GM23248 (cell line): ENCODE measurements around the gene GPX6.

Experiments used
- EZH2 ChIP-seq: fragments of 200-600 bp; sonication (generic); IDR thresholded peaks from 2 replicates; pipeline ENCODE4 v1.6.1; 2018; ENCODE audit warnings: antibody characterized with exemption, mild to moderate bottlenecking; ENCODE audit not compliant: insufficient read depth, poor library complexity, severe bottlenecking
- EZH2phosphoT487 ChIP-seq: fragments of 200-600 bp; sonication (generic); IDR thresholded peaks from 2 replicates; pipeline ENCODE4 v1.6.1; 2018; ENCODE audit warnings: antibody characterized with exemption, moderate library complexity, mild to moderate bottlenecking, low read depth; ENCODE audit not compliant: insufficient read depth

DNA sequence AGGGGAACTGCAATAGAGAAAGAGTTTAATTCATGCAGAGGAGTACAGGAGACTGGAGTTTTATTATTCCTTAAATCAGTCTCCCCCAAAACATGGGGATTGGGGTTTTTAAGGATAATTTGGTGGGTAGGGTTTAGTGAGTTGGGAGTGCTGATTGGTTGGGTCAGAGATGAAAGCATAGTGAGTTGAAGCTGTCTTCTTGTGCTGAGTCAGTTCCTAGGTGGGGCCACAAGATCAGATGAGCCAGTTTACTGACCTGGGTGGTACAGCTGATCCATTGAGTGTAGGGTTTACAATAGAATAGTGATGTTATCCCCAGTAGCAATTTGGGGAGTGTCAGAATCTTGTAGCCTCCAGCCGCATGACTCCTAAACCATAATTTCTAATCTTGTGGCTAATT is 29.1 kb downstream of the GPX6 start:
- TF ChIP-seq EZH2 (no peak), EZH2phosphoT487 (no peak)
